Stimulated activated CD4-positive, alpha-beta T cell treated with anti-CD3 and anti-CD28 coated beads, Interleukin-15, amount 100 ng/mL, for 1 hour (primary cell): ENCODE data around the gene ORMDL3.
"Not testable (repeated sequence)": the region's sequence is repeated elsewhere in the genome, so short reads cannot be mapped to it uniquely, and the experiment has no call there.

Experiments used
- DNase-seq, 2 donors: peaks; one replicate each; pipeline ENCODE4 v3.0.0-alpha.2; 2020; ENCODE audit warnings: low read depth in 1 of 2, low spot score in 1 of 2

ORMDL3 gene

GRCh38 chr17:39950871-39951348, 23.5 kb upstream of the ORMDL3 start:
- no peak for DNase-seq

- DNase-seq, result no peak
Observed at GRCh38 chr17:39949028-39949427, 21.6 kb upstream of the ORMDL3 start.

GRCh38 chr17:39948489-39948828, 21.1 kb upstream of the ORMDL3 start:
- not testable (repeated sequence) for DNase-seq

- no peak for DNase-seq
Observed at GRCh38 chr17:39946551-39947330, 19.3 kb upstream of the ORMDL3 start.

- no peak for DNase-seq
Observed at GRCh38 chr17:39944393-39944711, 17.0 kb upstream of the ORMDL3 start.

- DNase-seq, result no peak
Observed at GRCh38 chr17:39943702-39944392, 16.4 kb upstream of the ORMDL3 start.

GRCh38 chr17:39939588-39940419, 12.4 kb upstream of the ORMDL3 start:
- DNase-seq, result no peak

GRCh38 chr17:39939106-39939505, 11.7 kb upstream of the ORMDL3 start:
- no peak for DNase-seq

- DNase-seq, result no peak
Observed at GRCh38 chr17:39938140-39938869, 10.9 kb upstream of the ORMDL3 start.

- no peak for DNase-seq
Observed at GRCh38 chr17:39937447-39937846, 10.0 kb upstream of the ORMDL3 start.

GRCh38 chr17:39935909-39936308, 8.5 kb upstream of the ORMDL3 start:
- no peak for DNase-seq

- no peak for DNase-seq
Observed at GRCh38 chr17:39934324-39934723, 6.9 kb upstream of the ORMDL3 start.

GRCh38 chr17:39933912-39934311, 6.5 kb upstream of the ORMDL3 start:
- DNase-seq, result no peak

- no peak for DNase-seq
Observed at GRCh38 chr17:39929646-39930407, 2.4 kb upstream of the ORMDL3 start.

- DNase-seq, result no peak
Observed at GRCh38 chr17:39928858-39929645, 1.7 kb upstream of the ORMDL3 start.

GRCh38 chr17:39927929-39928857, 792 bp upstream of the ORMDL3 start:
- DNase-seq, result no peak

GRCh38 chr17:39926588-39927100, 757 bp downstream of the ORMDL3 start:
- DNase-seq, result peak; percentile 20 to 21

- no peak for DNase-seq
Observed at GRCh38 chr17:39926135-39926587, 1.2 kb downstream of the ORMDL3 start.
